Diencephalon (tissue), 1 donor: ENCODE data around the gene ATF6. TPM values are rescaled to one million over a fixed set of nuclear protein-coding genes. Genes with fewer than 3 reads are reported as not detected.

Experiments used
- small RNA-seq: library from RNA; depleted of rRNA; stranded (forward); fragments of <200 nt; gene quantifications from one replicate; pipeline ENCODE3, GENCODE V24; 2014
- total RNA-seq: library from RNA; depleted of rRNA; stranded (reverse); fragments of >200 nt; gene quantifications from one replicate; pipeline ENCODE4 v1.2.3, GENCODE V29; 2014

Gene ATF6
- total RNA-seq: 34.8 TPM

GRCh38 chr1:161766102-161766981, at the start of gene ATF6:
Gene ATF6, plus strand, starts transcription at chr1:161766320. Its CDS starts 41 bp downstream, at chr1:161766361.

GRCh38 chr1:161720956-161721737, 45.0 kb upstream of the ATF6 start, which contains the start of gene FCRLB:
Gene FCRLB, plus strand, starts transcription at chr1:161721544. Its CDS starts 1,129 bp downstream, at chr1:161722673.

GRCh38 chr1:161749509-161750407, 16.4 kb upstream of the ATF6 start, which contains the start of gene DUSP12:
Gene DUSP12, plus strand, starts transcription at chr1:161749786. Its CDS starts 16 bp downstream, at chr1:161749802.

Small RNA genes lying within 50 kb of the gene (small RNA-seq; reads per million reads assigned to genes)
- gene RN7SL466P: not detected

Other genes with a start within 250 kb of the ATF6 start
- 1.2 TPM for gene HSPA6, start 241.8 kb upstream of the ATF6 start, total RNA-seq
- 11.1 TPM for gene FCGR3A, start 216.5 kb upstream of the ATF6 start, total RNA-seq
- gene FCGR3B, start 135.1 kb upstream of the ATF6 start, total RNA-seq: 1.6 TPM
- gene FCGR2B, start 103.2 kb upstream of the ATF6 start, total RNA-seq: 0.46 TPM
- gene FCRLA, start 59.1 kb upstream of the ATF6 start, total RNA-seq: not detected
- 1.4 TPM for gene FCRLB, start 44.8 kb upstream of the ATF6 start, total RNA-seq
- gene DUSP12, start 16.5 kb upstream of the ATF6 start, total RNA-seq: 46.1 TPM